Left kidney (tissue), 2 donors: ENCODE data around the gene PPP1R37. TPM values are rescaled to one million over a fixed set of nuclear protein-coding genes. Genes with fewer than 3 reads are reported as not detected.

Experiments used
- DNase-seq: peaks from one replicate; pipeline ENCODE4 v3.0.0-alpha.2; 2013
- polyA plus RNA-seq: library from polyadenylated mRNA; unstranded; fragments of 120-200 nt; gene quantifications from one replicate; pipeline ENCODE4 v1.2.1, GENCODE V29; 2013; ENCODE audit not compliant: insufficient read length

The PPP1R37 gene
- polyA plus RNA-seq, 1 donor: 23.6 TPM

DNA sequence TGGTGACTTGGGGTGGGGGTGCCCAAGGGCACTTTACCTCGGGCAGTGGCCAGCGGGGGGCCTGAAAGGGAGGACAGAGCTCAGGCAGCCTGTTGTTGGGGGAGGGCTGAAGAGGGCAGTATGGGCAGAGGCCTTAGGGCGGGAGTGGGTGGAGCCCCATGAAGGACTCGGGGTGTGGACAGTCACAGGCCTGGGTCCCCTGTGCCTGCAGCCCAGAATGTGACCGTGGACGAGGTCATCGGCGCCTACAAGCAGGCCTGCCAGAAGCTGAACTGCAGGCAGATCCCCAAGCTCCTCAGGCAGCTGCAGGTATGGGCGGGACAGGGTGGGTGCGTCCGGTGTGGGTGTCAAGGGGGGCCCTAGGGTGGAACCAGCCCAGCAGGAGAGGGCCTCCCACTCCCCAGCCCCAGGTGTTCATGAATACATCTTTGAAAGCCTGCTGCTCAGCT is 45.3 kb downstream of the PPP1R37 start:
- no peak for DNase-seq

DNA sequence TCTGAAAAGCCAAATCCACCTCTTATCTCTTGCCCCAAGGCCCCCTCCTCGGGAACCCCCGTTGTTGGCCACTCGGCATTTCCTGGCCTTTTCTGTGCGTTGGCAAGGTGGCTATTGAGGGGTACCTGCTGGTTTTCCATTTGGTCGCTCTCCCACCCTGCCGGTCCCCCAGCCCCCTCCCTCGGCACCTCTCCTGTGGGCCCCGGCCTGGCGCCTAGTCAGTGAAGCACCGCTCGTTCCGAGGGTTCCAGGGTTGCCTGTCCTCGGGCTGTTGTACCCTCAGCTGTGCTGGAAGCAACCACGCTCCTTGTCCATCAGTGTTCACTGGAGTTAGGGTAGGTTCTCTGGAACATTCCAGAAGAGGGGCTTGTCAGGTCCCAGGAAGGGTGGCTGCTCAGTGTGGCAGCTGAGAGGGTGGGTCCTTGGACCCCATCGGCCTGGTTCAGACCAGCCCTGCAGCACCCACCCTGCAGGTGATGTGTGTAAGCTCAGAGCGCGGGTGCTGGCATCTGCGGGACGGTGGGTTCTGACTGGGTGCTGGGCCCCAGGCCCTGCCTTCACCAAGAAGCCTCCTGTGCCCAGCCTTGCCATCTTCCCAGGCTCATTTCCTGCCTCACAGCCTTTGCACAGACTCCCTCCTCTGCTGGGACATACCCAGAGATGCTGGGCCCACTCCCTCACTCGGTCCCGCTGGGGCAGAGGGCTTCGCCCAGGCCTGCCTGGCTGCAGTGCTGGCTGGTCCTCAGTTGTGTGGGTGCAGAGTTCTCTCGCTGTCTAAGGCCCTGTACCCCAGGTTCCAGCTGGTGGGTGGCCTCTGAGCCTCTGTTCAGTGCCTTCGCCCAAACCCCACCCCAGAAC is 46.5 kb downstream of the PPP1R37 start:
- DNase-seq: no peak

DNA sequence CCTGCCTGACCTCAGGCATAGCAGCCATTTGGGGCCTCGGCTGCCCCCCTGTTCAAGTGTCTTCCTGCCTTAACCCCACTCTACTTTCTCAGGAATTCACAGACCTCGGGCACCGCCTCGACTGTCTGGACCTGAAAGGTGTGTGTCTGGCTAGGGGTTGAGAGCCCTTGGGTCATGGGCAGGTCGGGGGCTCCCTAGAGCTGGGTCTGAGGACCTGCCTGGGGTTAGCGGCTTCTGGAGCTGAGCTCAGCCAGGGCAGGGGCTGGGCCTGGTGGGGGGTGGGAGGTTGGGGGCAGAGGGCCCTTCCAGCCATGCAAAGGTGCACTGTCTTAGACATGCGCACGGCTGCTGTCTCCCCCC is 47.1 kb downstream of the PPP1R37 start:
- no peak for DNase-seq

DNA sequence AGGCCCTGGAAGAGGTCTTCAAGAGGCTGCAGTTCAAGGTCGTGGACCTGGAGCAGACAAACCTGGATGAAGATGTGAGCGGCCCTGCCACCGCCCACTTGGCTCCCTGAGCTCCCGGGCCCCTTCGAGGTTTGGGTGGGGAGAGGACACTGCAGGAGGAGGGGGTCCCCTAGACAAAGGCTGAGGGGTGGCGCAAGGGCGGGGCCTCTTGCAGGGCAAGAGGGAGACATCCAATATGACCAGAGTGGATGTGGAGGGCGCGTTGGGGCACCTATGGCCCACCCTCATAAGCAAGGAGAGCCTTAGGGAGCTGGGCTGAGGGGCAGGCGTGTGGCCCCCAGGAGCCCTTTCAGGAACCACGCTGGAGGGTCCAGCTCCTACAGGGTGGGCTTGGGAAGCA is 47.6 kb downstream of the PPP1R37 start:
- DNase-seq: no peak

DNA sequence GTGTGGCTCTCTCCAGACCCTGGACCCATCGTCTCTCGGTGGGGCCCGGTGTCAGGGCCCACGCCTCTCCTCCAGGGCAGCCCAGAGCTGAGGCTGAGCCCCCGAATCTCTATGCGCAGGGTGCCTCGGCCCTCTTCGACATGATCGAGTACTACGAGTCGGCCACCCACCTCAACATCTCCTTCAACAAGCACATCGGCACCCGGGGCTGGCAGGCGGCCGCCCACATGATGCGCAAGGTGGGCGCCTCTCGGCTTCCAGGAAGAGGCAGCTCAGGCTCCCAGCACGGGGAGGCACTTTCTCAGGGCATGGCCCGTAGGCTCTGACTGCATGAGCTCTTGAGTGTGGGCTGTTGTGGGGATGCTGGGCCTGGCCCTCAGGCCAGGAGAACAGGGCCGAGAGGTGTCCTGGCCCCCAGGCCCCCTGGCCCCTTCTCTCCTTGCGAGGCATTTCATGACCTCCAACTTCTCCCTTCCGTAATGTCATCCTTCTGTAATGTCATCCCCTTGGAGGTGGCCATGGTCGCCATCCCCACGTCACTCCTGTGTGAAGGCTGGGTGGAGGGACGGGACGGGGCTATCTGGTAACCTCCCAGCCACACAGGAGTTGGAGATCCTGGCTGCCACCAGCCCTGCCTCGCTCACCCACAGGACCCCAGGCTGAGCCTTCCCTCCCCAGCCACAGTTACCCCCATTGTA is 48.4 kb downstream of the PPP1R37 start:
- DNase-seq: no peak

DNA sequence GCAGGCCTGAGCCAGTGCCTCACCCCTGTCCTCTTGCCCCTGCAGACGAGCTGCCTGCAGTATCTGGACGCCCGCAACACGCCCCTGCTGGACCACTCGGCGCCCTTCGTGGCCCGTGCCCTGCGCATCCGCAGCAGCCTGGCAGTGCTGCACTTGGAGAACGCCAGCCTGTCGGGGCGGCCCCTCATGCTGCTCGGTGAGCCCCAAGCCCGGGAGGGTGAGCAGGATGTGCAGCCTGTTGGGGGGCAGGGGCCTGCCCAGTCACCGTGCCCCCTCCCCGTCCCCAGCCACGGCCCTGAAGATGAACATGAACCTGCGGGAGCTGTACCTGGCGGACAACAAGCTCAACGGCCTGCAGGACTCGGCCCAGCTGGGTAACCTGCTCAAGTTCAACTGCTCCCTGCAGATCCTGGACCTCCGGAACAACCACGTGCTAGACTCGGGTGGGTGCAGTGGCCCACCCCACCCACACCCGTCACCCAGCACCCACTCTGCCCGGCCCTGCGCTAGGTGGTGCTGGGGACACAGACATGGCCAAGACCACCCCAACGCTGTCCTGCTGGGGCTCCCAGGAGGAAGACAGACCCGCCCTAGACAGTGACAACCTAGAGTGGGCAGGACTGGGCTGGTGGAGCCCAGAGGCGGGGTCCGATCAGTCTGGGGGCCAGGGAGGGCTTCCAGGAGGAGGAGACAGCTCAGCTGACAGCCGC is 49.2 kb downstream of the PPP1R37 start:
- no peak for DNase-seq

DNA sequence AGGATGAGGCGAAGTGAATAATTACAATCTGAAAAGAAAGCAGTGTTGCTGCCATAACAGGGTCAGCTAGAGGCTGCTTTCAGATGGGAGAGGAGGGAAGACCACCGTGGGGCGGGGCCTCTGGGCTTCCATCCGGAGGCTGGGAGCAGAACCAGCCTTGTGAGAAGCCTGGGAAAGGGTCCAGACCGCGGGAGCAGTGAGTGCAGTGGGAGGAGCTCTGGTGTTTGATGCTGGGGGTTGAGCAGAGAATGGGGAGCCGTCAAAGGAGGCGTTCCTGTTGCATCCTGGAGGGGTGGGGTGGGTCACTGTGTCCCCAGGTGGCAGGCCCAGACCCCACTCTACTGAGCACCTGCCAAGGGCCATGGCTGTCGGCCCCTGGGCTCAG is 49.7 kb downstream of the PPP1R37 start:
- no peak for DNase-seq

DNA sequence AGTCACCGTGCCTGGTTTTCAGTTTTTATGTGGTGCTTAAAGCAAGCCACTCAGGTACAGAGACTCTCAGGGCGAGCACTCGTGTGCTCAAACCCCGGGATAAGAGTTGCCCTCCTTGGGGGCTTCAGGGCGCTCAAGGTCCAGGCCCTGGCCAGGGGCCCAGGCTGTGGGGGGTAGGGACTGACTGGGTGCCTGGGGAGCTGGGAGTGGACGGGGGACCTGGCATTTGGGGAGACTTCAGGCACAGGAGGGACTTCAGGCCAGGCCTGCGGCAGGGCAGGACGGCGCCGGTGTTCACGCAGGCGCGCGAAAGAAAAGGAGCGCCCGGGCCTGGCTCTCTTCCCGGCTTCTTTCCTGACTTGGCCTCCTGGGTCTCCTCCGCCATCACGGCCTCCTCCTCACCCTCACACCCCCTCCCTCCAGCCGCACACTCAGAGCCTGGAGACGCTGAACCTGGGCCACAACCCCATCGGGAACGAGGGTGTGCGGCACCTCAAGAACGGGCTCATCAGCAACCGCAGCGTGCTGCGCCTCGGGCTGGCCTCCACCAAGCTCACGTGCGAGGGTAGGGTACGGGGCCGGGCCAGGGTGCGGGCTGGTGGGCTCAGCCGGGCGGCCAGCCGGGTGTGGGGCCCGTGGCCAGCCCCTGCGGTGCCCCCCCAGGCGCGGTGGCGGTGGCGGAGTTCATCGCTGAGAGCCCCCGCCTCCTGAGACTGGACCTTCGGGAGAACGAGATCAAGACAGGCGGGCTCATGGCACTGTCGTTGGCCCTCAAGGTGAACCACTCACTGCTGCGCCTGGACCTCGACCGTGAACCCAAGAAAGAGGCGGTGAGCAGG is 51.7 kb downstream of the PPP1R37 start:
- no peak for DNase-seq

DNA sequence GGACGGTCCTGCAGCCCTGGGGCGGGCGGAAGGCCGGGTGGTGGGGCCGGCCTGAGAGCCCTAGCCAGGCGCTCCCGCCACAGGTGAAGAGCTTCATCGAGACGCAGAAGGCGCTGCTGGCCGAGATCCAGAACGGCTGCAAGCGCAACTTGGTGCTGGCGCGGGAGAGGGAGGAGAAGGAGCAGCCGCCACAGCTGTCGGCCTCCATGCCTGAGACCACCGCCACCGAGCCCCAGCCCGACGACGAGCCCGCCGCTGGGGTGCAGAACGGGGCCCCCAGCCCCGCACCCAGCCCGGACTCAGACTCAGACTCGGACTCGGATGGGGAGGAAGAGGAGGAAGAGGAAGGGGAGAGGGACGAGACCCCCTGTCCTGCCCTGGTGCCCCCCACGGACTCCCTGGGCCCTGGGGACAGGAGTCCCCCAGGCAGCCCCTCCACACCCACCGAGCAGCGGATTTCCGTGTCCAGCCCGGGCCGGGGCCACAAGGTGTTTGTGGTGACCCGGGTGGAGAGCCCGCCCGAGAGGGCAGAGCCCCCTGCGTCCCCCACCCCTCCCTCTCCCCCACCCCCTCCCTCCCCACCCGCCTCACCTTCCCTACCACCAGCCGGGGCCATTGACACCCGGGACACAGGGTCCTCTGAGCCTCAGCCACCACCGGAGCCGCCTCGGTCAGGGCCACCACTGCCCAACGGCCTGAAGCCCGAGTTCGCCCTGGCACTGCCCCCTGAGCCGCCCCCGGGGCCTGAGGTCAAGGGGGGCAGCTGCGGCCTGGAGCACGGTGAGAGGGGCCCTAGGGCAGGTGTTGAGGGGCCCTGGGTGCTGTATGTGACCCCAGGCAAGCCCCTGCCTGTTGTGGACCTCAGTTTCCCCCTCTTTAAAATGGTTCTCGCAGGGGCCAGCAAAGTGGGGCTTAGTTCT is 52.6 kb downstream of the PPP1R37 start:
- DNase-seq: no peak

DNA sequence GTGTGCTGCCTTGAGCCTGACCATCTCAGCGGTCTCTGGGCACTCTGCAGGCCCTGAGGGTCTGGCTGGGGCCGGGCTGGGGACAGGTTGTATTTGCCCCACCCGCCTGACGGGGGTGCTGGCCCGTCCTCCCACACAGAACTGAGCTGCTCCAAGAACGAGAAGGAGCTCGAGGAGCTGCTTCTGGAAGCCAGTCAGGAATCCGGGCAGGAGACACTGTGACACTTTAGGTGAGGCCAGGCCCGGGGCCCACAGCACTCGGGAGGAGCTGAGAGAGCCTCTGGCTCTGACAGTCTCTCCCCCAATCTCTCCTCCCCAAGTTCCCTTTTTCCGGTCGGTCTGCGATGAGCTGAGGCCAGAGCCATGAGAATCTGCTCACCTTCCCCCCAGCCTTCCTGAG is 53.3 kb downstream of the PPP1R37 start:
- DNase-seq: no peak

DNA sequence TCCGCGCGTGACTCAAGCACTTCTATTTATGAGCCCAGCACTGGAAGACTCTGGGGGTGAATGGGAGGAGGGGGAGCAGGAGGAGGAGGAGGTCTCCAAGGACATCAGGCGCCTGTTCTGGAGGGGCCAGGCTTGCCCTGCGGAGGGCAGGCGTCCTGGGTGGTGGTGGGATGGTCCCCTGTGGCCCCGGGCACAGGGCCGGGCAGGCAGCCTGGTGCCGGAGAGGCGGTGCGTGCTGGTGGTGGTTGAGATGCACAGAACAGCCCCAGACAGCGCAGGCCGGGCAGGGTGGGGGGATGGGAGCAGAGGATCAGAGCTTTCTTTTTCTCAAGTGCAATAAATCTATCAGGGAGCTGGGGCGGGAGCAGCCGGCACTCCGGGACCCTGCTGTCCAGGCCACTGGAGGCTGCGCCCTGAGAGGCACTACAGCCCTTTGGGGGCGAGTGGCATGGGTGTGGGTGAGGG is 53.8 kb downstream of the PPP1R37 start:
- no peak for DNase-seq

DNA sequence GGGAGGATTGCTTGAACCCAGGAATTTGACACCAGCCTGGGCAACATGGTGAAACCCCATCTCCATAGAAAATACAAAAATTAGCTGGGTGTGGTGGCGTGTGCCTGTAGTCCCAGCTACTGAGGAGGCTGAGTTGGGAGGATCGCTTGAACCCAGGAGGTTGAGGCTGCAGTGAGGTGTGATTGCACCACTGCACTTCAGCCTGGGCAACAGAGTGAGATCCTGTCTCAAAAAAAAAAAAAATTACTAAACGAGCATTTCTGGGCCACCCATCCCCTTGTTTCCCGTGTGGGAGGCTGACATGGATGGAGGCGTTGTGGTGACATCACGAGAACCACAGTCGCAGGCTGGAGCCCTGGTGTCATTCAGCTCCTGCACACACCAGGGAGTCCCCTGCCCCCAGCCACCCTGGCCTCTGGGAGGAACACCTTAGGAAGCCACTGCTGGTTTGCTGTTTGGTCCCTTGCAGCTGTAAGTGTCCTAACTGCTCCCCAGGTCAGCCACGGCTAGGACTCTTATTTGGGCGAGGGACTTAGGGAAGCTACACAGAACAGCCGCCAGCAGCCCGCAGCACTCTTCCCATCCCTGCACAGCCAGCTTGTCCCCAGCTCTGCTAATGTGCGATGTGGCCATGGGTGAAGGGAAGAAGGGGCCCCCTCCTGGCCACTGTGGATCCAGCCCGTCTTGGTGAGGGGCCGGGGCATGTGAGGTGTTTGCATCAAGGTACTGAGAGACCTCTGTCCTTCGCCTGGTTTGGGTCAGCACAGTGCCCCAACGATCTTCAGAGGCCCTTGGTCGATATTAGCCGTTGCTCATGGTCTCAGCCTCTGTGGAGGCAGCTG is 55.1 kb downstream of the PPP1R37 start:
- DNase-seq: no peak

DNA sequence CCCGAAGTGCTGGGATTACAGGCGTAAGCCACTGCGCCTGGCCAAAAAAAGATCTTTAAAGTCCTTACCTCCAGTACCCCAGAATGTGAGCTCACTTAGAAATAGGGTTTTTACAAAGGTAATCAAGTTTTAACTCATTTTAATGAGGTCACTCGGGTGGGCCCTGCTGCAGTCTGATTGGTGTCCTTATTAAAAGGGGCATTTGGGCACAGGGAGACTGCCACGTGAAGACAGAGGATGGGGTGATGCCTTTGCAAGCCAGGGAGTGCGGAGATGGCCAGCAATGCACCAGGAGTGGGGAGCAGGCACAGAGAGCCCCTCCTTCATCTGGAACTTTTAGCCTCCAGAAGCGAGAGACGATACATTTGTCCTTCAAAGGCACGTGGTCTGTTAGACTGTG is 56.1 kb downstream of the PPP1R37 start:
- no peak for DNase-seq

DNA sequence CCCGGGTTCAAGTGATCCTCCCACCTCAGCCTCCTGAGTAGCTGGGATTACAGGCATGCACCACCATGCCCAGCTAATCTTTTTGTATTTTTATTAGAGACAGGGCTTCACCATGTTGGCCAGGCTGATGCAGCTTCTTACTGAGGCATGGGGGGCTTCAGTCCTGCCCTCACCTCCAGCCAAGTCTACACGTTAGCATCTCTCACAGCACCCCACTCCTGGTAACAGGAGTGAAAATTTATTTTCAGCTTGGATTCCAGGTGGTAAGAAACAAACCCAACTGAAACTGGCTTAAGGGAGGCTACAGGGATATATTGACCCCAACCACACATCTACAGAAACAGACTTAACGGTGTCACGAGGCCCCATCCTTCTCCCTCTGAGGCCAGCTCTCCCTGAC is 57.2 kb downstream of the PPP1R37 start:
- no peak for DNase-seq

DNA sequence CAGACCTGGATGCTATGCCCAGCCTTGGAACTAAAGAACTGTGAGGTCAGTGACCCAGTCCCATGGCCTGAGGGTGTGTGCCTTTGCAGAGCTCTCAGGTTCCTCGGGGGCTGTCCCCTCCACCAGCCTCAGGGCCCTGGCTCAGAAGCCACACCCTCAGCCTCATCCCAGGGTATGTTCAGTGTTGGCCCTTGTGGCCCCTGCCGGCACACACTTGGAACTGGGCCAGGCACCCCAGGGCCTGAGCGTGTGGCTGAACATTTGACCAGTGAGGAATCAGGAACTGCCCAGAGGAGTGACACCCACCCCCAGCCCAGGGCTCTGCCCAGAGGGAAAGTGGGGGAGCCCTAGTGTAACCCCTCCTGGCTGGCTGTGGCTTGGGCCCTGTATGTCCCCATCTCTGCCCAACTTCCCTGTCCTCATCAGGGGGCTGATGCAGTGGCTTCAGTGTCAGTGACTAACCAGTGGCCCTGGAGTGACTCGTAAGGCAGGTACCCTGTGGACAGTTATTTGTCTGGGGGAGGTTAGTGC is 57.8 kb downstream of the PPP1R37 start:
- no peak for DNase-seq

DNA sequence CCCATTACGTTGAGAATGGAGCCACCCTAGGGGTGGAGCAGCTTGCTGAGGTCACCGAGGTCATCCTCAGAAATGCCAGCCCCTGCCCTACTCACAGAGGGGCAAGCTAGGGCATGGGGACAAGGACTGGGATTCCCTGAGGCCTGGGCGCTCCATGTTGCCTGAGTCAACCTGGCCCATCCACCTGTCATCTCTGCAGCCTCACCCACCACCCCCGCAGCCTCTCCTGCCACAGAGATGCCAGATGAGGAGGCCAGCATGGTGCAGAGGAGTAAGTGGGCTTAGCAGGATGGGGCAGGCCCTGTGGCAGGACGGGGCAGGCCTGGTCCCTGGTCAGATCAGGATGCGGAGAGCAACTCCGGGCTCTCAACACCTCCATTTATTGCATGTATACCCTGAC is 58.3 kb downstream of the PPP1R37 start:
- DNase-seq: no peak

DNA sequence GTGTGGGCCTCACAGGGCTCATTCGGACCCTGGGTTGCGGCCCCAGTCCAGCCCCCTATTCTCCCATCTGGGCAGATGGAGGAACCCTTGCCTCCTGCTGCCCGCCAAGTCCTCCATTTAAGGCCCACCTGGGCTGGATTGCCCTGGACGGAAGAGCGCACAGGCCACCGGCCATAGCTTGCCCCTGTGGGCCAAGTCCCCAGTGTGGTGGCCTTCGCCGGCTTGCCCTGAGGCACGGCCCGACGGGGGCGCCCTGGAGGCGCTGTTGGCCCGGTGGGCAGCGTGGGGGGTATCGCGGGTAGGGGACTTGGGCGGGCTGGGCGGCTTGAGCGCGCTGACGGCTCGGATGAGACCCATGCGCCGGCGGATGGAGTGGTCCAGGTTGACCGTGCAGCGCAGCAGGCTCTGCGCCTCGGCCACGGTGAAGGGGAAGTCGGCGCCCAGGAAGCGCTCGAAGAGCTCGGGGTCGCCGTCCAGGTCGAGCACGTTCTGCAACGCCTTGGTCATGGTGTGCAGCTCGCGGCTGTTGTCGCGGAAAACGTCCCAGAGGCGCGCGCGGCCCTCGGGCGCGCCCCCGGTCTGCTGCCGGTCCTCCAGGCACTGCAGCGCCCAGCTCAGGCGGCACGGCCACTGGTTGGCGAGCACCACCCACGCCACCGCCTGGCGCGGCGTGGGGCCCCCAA is 59.0 kb downstream of the PPP1R37 start:
- no peak for DNase-seq

DNA sequence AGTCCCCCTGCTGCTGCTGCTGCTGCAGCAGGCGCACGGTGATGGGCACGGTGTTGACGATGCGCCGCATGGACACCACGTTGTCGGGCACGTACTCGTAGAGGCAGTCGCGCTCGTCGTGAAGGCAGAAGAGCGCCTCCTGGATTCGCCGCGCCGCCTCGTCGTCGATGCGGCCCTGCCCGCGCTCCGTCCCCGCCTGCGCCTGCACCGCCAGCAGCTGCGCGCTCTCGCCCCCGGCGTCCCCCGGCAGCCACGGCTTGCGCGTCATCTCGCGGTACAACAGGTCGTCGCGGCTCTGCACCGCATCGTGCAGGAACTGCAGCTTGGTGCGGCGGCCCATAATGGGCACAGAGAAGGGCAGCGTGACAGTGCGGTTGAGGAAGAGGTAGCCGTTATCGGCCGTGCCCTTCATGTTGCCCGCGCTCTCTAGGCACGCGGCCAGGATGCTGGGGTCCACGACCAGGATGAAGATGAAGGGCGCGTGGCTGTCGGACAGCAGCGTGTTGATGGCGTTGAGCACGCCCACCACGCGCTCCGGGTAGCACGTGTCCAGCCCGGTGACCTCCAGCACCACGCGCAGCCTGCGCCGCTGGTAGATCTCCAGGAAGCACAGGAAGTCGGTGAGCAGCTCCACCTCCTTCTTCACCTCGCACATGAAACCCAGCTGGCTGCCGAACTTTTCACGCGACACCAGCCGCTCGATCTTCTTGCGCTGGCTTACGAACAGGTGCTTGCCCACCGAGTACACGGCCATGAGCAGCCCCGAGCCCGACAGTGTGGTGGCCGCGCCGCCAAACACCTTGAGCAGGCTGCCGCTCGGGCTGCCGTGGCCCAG is 59.7 kb downstream of the PPP1R37 start:
- DNase-seq: no peak
